Measurements from ENCODE around the gene MUC5AC. TPM values are rescaled to one million over a fixed set of nuclear protein-coding genes. Genes with fewer than 3 reads are reported as not detected.
A peak's percentile ranks its signal among the peaks of the same experiment; 100 is the strongest.
"Not testable (repeated sequence)": the region's sequence is repeated elsewhere in the genome, so short reads cannot be mapped to it uniquely, and the experiment has no call there.

Gene MUC5AC
- total RNA-seq, 1 donor from 2014 or later, result 1.4 TPM

DNA sequence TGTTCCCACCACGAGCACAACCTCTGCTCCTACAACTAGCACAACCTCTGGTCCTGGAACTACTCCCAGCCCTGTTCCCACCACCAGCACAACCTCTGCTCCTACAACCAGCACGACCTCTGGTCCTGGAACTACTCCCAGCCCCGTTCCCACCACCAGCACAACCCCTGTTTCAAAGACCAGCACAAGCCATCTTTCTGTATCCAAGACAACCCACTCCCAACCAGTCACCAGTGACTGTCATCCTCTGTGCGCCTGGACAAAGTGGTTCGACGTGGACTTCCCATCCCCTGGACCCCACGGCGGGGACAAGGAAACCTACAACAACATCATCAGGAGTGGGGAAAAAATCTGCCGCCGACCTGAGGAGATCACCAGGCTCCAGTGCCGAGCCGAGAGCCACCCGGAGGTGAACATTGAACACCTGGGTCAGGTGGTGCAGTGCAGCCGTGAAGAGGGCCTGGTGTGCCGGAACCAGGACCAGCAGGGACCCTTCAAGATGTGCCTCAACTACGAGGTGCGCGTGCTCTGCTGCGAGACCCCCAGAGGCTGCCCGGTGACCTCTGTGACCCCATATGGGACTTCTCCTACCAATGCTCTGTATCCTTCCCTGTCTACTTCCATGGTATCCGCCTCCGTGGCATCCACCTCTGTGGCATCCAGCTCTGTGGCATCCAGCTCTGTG is 34.2 kb downstream of the MUC5AC start:
- not testable (repeated sequence) for H3K27me3 Mint-ChIP-seq; H3K9me3 Mint-ChIP-seq; H3K4me3 Mint-ChIP-seq; H3K36me3 Mint-ChIP-seq; H3K4me1 Mint-ChIP-seq (ENCODE audit: unreplicated experiment); H3K27ac Mint-ChIP-seq
- peak; percentile 45 for DNase-seq (ENCODE audit: extremely low spot score, unreplicated experiment)

- H3K4me3 Mint-ChIP-seq, result no peak overlapping the region
- peaks cover 3% of the 10 kb centered on the region for H3K27me3 Mint-ChIP-seq
- H3K36me3 Mint-ChIP-seq, result no peaks in the 10 kb centered on the region
- peak; percentile 47 for DNase-seq (ENCODE audit: extremely low spot score, unreplicated experiment)
- H3K4me1 Mint-ChIP-seq (ENCODE audit: unreplicated experiment), result no peaks in the 10 kb centered on the region
- H3K9me3 Mint-ChIP-seq, result no peaks in the 10 kb centered on the region
- no peak overlapping the region for H3K27ac Mint-ChIP-seq
- TF ChIP-seq, protein P1, sequence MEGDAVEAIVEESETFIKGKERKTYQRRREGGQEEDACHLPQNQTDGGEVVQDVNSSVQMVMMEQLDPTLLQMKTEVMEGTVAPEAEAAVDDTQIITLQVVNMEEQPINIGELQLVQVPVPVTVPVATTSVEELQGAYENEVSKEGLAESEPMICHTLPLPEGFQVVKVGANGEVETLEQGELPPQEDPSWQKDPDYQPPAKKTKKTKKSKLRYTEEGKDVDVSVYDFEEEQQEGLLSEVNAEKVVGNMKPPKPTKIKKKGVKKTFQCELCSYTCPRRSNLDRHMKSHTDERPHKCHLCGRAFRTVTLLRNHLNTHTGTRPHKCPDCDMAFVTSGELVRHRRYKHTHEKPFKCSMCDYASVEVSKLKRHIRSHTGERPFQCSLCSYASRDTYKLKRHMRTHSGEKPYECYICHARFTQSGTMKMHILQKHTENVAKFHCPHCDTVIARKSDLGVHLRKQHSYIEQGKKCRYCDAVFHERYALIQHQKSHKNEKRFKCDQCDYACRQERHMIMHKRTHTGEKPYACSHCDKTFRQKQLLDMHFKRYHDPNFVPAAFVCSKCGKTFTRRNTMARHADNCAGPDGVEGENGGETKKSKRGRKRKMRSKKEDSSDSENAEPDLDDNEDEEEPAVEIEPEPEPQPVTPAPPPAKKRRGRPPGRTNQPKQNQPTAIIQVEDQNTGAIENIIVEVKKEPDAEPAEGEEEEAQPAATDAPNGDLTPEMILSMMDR (conservative IDR thresholded peaks at IDR 0.05), result no peak
Measured at GRCh38 chr11:1192741-1193325, 35.1 kb downstream of the MUC5AC start.

- no peaks in the 10 kb centered on the region for H3K4me1 Mint-ChIP-seq (ENCODE audit: unreplicated experiment)
- no peak overlapping the region for H3K4me3 Mint-ChIP-seq
- DNase-seq (ENCODE audit: extremely low spot score, unreplicated experiment), result peak; percentile 67
- H3K27ac Mint-ChIP-seq, result no peak overlapping the region
- H3K36me3 Mint-ChIP-seq, result no peaks in the 10 kb centered on the region
- H3K27me3 Mint-ChIP-seq, result peaks cover 3% of the 10 kb centered on the region
- no peaks in the 10 kb centered on the region for H3K9me3 Mint-ChIP-seq
- TF ChIP-seq, protein P1 (conservative IDR thresholded peaks at IDR 0.05), result no peak
Measured at GRCh38 chr11:1193326-1194230, 35.8 kb downstream of the MUC5AC start.

GRCh38 chr11:1194231-1194976 is 36.7 kb downstream of the MUC5AC start:
- H3K4me3 Mint-ChIP-seq, result no peak overlapping the region
- no peak overlapping the region for H3K27ac Mint-ChIP-seq
- DNase-seq (ENCODE audit: extremely low spot score, unreplicated experiment), result peak; percentile 63
- H3K9me3 Mint-ChIP-seq, result no peaks in the 10 kb centered on the region
- peaks cover 3% of the 10 kb centered on the region for H3K27me3 Mint-ChIP-seq
- no peaks in the 10 kb centered on the region for H3K4me1 Mint-ChIP-seq (ENCODE audit: unreplicated experiment)
- H3K36me3 Mint-ChIP-seq, result no peaks in the 10 kb centered on the region
- TF ChIP-seq, protein P1 (conservative IDR thresholded peaks at IDR 0.05), result no peak

- no peak overlapping the region for H3K27ac Mint-ChIP-seq
- no peak overlapping the region for H3K4me3 Mint-ChIP-seq
- H3K36me3 Mint-ChIP-seq, result no peaks in the 10 kb centered on the region
- no peaks in the 10 kb centered on the region for H3K4me1 Mint-ChIP-seq (ENCODE audit: unreplicated experiment)
- H3K27me3 Mint-ChIP-seq, result peaks cover 3% of the 10 kb centered on the region
- TF ChIP-seq, protein P1 (conservative IDR thresholded peaks at IDR 0.05), result no peak
- peak; percentile 63 for DNase-seq (ENCODE audit: extremely low spot score, unreplicated experiment)
- H3K9me3 Mint-ChIP-seq, result no peaks in the 10 kb centered on the region
Measured at GRCh38 chr11:1194977-1195681, 37.4 kb downstream of the MUC5AC start.
